ENCODE results near the gene NASP. TPM values are rescaled to one million over a fixed set of nuclear protein-coding genes. Genes with fewer than 3 reads are reported as not detected.
A peak's percentile ranks its signal among the peaks of the same experiment; 100 is the strongest.

The NASP gene
- total and polyA plus RNA-seq, 2 donors (not counting 3 experiments of a cell fraction or from before 2014, with no cell fraction given) = 101 to 149 TPM

GRCh38 chr1:45569962-45570581 lies 13.8 kb upstream of the NASP start:
- Histone ChIP-seq H3K4me2 (ENCODE audit: insufficient read depth, low read length) (no peak overlapping the region), H3K4me1 (ENCODE audit: control insufficient read depth, extremely low read depth, insufficient read depth, low read length) (no peaks in the 10 kb centered on the region), H3K79me2 (ENCODE audit: control insufficient read depth, insufficient read depth, low read length) (no peaks in the 10 kb centered on the region), H3K9ac (replicated peaks; ENCODE audit: extremely low read depth, insufficient read depth, low read length) (no peak overlapping the region), H3K4me3 (replicated peaks in 1 of 3; ENCODE audit: insufficient read depth in 1 of 3, low read depth in 1 of 3, low read length in 3 of 3) (no peak overlapping the region), H3K9me3 (replicated peaks; ENCODE audit: control insufficient read depth, insufficient read depth, low read length) (no peaks in the 10 kb centered on the region), H3K9me1 (replicated peaks; ENCODE audit: control insufficient read depth, extremely low read depth, insufficient read depth, low read length) (no peaks in the 10 kb centered on the region), H3K27me3 (ENCODE audit: control insufficient read depth in 2 of 2, insufficient read depth in 2 of 2, low read length in 2 of 2) (no peaks in the 10 kb centered on the region), H3K27ac (ENCODE audit: insufficient read depth, low read depth, low read length) (no peak overlapping the region), H4K20me1 (replicated peaks; ENCODE audit: control insufficient read depth, extremely low read depth, insufficient read depth, low read length) (no peaks in the 10 kb centered on the region), H2AFZ (ENCODE audit: low read depth, low read length) (no peak overlapping the region), H3K36me3 (ENCODE audit: control insufficient read depth in 2 of 2, extremely low read depth in 1 of 2, insufficient read depth in 2 of 2, low read length in 2 of 2) (peaks cover 7 to 14% of the 10 kb centered on the region in 2 experiments)
- FAIRE-seq (peak; percentile 93), DNase-seq (ENCODE audit: low read depth, low spot score) (peak; percentile 81)
- POLR2A ChIA-PET = interaction anchor here (1.2 to 6.6 kb wide), 2 partner anchors 49 to 51 kb away, joined by 3 to 49 read pairs; partner anchors contain the start of gene PRDX1
- intact Hi-C loops (cut with micrococcal nuclease) (loop anchor here (1.0 to 2.0 kb wide), 4 partner anchors 49 to 556 kb away; partner anchors contain the start of gene PRDX1), dilution Hi-C loops (cut with MboI; ENCODE audit: extremely low pct_ligation_motif_present, low sequenced_read_pairs) (no loop called here)
- CTCF ChIA-PET = interaction anchor here (0.6 to 9.0 kb wide), 29 partner anchors 9 to 558 kb away, joined by 3 to 148 read pairs (median 5); partner anchors contain the start of genes AKR1A1, CCDC163, MMACHC and MUTYH
- TF ChIP-seq MAX (IDR thresholded peaks at IDR 0.05; ENCODE audit: insufficient read depth, insufficient read length) (peak; percentile 49), CTCF (IDR thresholded peaks at IDR 0.05; ENCODE audit: extremely low read depth in 1 of 2, insufficient read depth in 1 of 2, low read depth in 1 of 2, low read length in 2 of 2) (peak; percentile 89 to 95), GATA2 (IDR thresholded peaks at IDR 0.05; ENCODE audit: insufficient read depth, insufficient read length, low read depth, low read length) (no peak)
- BruUV-seq (replicated peaks) = no TSS peak

Measured in endothelial cell of umbilical vein (primary cell).